OCI-LY7 (cell line): ENCODE results near the gene POU2AF3. TPM values are rescaled to one million over a fixed set of nuclear protein-coding genes. Genes with fewer than 3 reads are reported as not detected.

Source experiments
- BruUV-seq: library from RNA; stranded (reverse); fragments of 400-500 nt; replicated peaks from 2 replicates; lab custom pipeline; 2021; lab: Mats Ljungman, UMichigan
- CTCF ChIA-PET: fragments of 300-600 bp; sonication (Branson Sonifier 250); formaldehyde crosslinking; loops from one replicate; lab custom pipeline; 2022; ENCODE audit warnings: antibody characterized with exemption; ENCODE audit not compliant: unreplicated experiment; lab: Charles Lee
- POLR2A ChIA-PET: fragments of 300-600 bp; sonication (Branson Sonifier 250); formaldehyde crosslinking; loops from one replicate; lab custom pipeline; 2022; ENCODE audit warnings: antibody characterized with exemption; lab: Charles Lee
- DNase-seq: peaks from one replicate; pipeline ENCODE4 v3.0.0-alpha.2; 2015; ENCODE audit warnings: low spot score
- H2AFZ ChIP-seq: fragments of 200-600 bp; sonication (generic), shearing (Covaris generic); 2 replicates; pipeline ENCODE4 v1.6.1; 2014; ENCODE audit warnings: mild to moderate bottlenecking, antibody characterized with exemption, low read length, moderate library complexity
- H3K27ac ChIP-seq: fragments of 200-600 bp; sonication (generic); 2 replicates; pipeline ENCODE4 v1.5.1; 2014; ENCODE audit warnings: mixed run types, low read depth, mild to moderate bottlenecking, moderate library complexity, low read length, inconsistent platforms; ENCODE audit not compliant: poor library complexity, severe bottlenecking
- H3K36me3 ChIP-seq: fragments of 200-600 bp; sonication (generic); 2 replicates; pipeline ENCODE4 v1.6.1; 2014; ENCODE audit warnings: mild to moderate bottlenecking, antibody characterized with exemption, low read length, moderate library complexity, mixed read lengths; ENCODE audit not compliant: insufficient read depth
- H3K4me1 ChIP-seq: fragments of 200-600 bp; sonication (generic); 2 replicates; pipeline ENCODE4 v1.5.1; 2014; ENCODE audit warnings: mild to moderate bottlenecking, low read length; ENCODE audit not compliant: insufficient read depth, poor library complexity, severe bottlenecking
- H3K4me2 ChIP-seq: fragments of 200-600 bp; sonication (generic); 2 replicates; pipeline ENCODE4 v1.6.1; 2014; ENCODE audit warnings: mild to moderate bottlenecking, low read length
- H3K4me3 ChIP-seq: fragments of 200-600 bp; sonication (generic); 2 replicates; pipeline ENCODE4 v1.5.1; 2014; ENCODE audit warnings: mild to moderate bottlenecking, low read depth, low read length; ENCODE audit not compliant: poor library complexity, severe bottlenecking
- H3K79me2 ChIP-seq: fragments of 200-600 bp; sonication (generic); 2 replicates; pipeline ENCODE4 v1.6.1; 2016; ENCODE audit warnings: low read depth, mild to moderate bottlenecking, low read length, moderate library complexity, mixed read lengths; ENCODE audit not compliant: insufficient read depth
- H3K9me2 ChIP-seq: fragments of 200-600 bp; sonication (generic); 2 replicates; pipeline ENCODE4 v1.6.1; 2016; ENCODE audit warnings: mild to moderate bottlenecking, low read length, mixed read lengths; ENCODE audit not compliant: insufficient read depth
- H3K9me3 ChIP-seq: fragments of 200-600 bp; sonication (generic); 2 replicates; pipeline ENCODE4 v1.6.1; 2014; ENCODE audit warnings: mild to moderate bottlenecking, mixed run types, low read length, mixed read lengths
- H4K20me1 ChIP-seq: fragments of 200-600 bp; sonication (generic); 2 replicates; pipeline ENCODE4 v1.6.1; 2014; ENCODE audit warnings: mild to moderate bottlenecking, antibody characterized with exemption, low read length, moderate library complexity, mixed read lengths; ENCODE audit not compliant: insufficient read depth
- CTCF ChIP-seq: fragments of 200-600 bp; sonication (generic); conservative IDR thresholded peaks from 2 replicates; pipeline ENCODE4 v1.5.1; 2014; ENCODE audit warnings: mild to moderate bottlenecking, antibody characterized with exemption, low read length, moderate library complexity, mixed read lengths
- EZH2phosphoT487 ChIP-seq: fragments of 200-600 bp; sonication (generic); IDR thresholded peaks from 2 replicates; pipeline ENCODE4 v1.6.1; 2018; ENCODE audit warnings: low read depth, borderline replicate concordance, mild to moderate bottlenecking, mixed run types, antibody characterized with exemption, low read length, moderate library complexity, mixed read lengths
- intact Hi-C: fragments of 100-400 bp; cut with micrococcal nuclease; formaldehyde crosslinking; loops from one replicate; pipeline ENCODE4 v1.10.0; 2022; ENCODE audit not compliant: unreplicated experiment
- total RNA-seq, 2 experiments: library from RNA; depleted of rRNA in 1 of 2; stranded (reverse); fragments of >200 nt in 1 of 2; shearing (Covaris generic) in 1 of 2; gene quantifications; 2 replicates each; pipeline ENCODE4 v1.2.3, GENCODE V29; 2014 to 2022

Gene POU2AF3
- total RNA-seq, 2 experiments from 2014 or later: not detected

GRCh38 chr11:111347002-111347722, 48.8 kb downstream of the POU2AF3 start:
- intact Hi-C loops: no loop called here
- Histone ChIP-seq H3K27ac (no peak overlapping the region), H3K9me3 (no peaks in the 10 kb centered on the region), H3K36me3 (peaks cover 27% of the 10 kb centered on the region), H3K4me3 (no peak overlapping the region), H3K4me2 (no peak overlapping the region), H3K9me2 (no peaks in the 10 kb centered on the region), H3K4me1 (peaks cover 17% of the 10 kb centered on the region), H4K20me1 (peaks cover 10% of the 10 kb centered on the region; the same call in 1 of the 2 replicates), H2AFZ (no peak overlapping the region), H3K79me2 (no peaks in the 10 kb centered on the region)
- TF ChIP-seq EZH2phosphoT487: no peak
- no peak for TF ChIP-seq CTCF
- DNase-seq: no peak
- BruUV-seq: no TSS peak
- ChIA-PET CTCF (interaction anchor here (1.4 kb wide), 1 partner anchor 69 kb away, joined by 4 read pairs; no protein-coding TSS in a partner anchor), POLR2A (interaction anchor here (1.9 kb wide), 1 partner anchor 13 kb away, joined by 4 read pairs; no protein-coding TSS in a partner anchor)

- Histone ChIP-seq H3K27ac (no peak overlapping the region), H3K4me1 (peaks cover 17% of the 10 kb centered on the region), H3K4me2 (no peak overlapping the region), H3K36me3 (peaks cover 32% of the 10 kb centered on the region), H3K4me3 (no peak overlapping the region), H3K9me2 (no peaks in the 10 kb centered on the region), H2AFZ (no peak overlapping the region), H3K79me2 (no peaks in the 10 kb centered on the region), H4K20me1 (peaks cover 10% of the 10 kb centered on the region; the same call in 1 of the 2 replicates), H3K9me3 (no peaks in the 10 kb centered on the region)
- intact Hi-C loops: no loop called here
- TF ChIP-seq CTCF (no peak), EZH2phosphoT487 (no peak)
- no peak for DNase-seq
- POLR2A ChIA-PET: no interaction called here
- CTCF ChIA-PET: no interaction called here
- no TSS peak for BruUV-seq
These were observed 49.4 kb downstream of the POU2AF3 start for GRCh38 chr11:111347723-111348115.

GRCh38 chr11:111348147-111348546, 49.8 kb downstream of the POU2AF3 start:
- Histone ChIP-seq H3K9me3 (no peaks in the 10 kb centered on the region), H3K27ac (no peak overlapping the region), H3K4me1 (peaks cover 17% of the 10 kb centered on the region), H3K4me3 (no peak overlapping the region), H3K36me3 (peaks cover 36% of the 10 kb centered on the region), H3K9me2 (no peaks in the 10 kb centered on the region), H3K4me2 (no peak overlapping the region), H4K20me1 (peaks cover 10% of the 10 kb centered on the region; the same call in 1 of the 2 replicates), H3K79me2 (no peaks in the 10 kb centered on the region), H2AFZ (no peak overlapping the region)
- BruUV-seq: no TSS peak
- intact Hi-C loops: no loop called here
- no peak for TF ChIP-seq EZH2phosphoT487
- TF ChIP-seq CTCF: no peak
- no peak for DNase-seq
- POLR2A ChIA-PET: no interaction called here
- CTCF ChIA-PET: no interaction called here
